ENCODE measurements around the gene TSPAN31.

Gene TSPAN31, protein sequence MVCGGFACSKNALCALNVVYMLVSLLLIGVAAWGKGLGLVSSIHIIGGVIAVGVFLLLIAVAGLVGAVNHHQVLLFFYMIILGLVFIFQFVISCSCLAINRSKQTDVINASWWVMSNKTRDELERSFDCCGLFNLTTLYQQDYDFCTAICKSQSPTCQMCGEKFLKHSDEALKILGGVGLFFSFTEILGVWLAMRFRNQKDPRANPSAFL

DNA sequence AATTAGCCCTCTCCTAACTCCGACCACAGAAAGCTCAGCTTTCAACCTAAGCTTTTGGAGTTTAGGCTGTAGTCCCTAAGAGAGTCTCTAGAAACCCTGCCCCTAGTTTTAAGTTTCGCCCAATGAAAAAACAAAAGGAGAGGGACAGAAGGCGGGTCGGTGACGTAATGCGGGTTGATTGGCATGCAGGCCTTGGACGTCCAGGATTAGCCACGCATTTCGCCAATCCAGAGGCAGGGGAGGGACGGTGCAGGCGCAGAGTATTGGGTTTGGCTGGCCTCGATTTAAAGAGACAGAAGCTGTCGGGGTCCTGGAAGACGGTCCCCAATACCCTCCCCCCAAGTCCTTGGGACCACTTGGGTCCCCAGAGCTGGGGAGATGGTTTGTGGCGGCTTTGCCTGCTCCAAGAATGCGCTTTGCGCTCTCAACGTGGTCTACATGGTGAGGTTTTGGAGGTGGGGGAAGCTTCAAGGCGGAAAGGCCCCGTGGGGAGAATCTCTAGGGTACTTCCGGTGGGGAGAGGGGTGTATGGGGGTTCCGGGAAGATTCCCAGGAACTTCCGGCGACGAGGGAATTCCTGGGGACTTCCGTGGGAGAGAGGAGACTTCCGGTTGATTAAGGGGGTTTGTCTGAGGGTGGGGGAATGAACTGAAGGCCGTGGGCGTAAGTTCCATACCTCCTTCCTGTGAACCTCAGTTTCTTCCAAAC lies at the start of gene TSPAN31:
Gene TSPAN31, plus strand, starts transcription at position 263 of the 708 bp plus-strand sequence. Its CDS starts 116 bp downstream, at position 379.
- peak within 1 kb of the TSS; percentile 80 for H3K27ac ChIP-seq (ENCODE audit: poor library complexity, severe bottlenecking)
- H3K4me1 ChIP-seq (ENCODE audit: insufficient read depth, poor library complexity, severe bottlenecking): peaks cover 9% of the 10 kb centered on the region
- peaks cover 6% of the 10 kb centered on the region for H3K27me3 ChIP-seq (ENCODE audit: insufficient read depth, poor library complexity, severe bottlenecking)
- peaks cover 38% of the 10 kb centered on the region for H3K36me3 ChIP-seq (ENCODE audit: low read depth)
- no peaks in the 10 kb centered on the region for H3K9me3 ChIP-seq (ENCODE audit: severe bottlenecking)
- DNase-seq (ENCODE audit: low spot score) (peak; percentile 98), ATAC-seq (ENCODE audit: low read depth) (peak; percentile 92)
- peak within 1 kb of the TSS; percentile 74 for H3K4me3 ChIP-seq (ENCODE audit: severe bottlenecking)
- TF ChIP-seq, protein P1, sequence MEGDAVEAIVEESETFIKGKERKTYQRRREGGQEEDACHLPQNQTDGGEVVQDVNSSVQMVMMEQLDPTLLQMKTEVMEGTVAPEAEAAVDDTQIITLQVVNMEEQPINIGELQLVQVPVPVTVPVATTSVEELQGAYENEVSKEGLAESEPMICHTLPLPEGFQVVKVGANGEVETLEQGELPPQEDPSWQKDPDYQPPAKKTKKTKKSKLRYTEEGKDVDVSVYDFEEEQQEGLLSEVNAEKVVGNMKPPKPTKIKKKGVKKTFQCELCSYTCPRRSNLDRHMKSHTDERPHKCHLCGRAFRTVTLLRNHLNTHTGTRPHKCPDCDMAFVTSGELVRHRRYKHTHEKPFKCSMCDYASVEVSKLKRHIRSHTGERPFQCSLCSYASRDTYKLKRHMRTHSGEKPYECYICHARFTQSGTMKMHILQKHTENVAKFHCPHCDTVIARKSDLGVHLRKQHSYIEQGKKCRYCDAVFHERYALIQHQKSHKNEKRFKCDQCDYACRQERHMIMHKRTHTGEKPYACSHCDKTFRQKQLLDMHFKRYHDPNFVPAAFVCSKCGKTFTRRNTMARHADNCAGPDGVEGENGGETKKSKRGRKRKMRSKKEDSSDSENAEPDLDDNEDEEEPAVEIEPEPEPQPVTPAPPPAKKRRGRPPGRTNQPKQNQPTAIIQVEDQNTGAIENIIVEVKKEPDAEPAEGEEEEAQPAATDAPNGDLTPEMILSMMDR (IDR thresholded peaks at IDR 0.05; ENCODE audit: poor library complexity, severe bottlenecking): no peak

DNA sequence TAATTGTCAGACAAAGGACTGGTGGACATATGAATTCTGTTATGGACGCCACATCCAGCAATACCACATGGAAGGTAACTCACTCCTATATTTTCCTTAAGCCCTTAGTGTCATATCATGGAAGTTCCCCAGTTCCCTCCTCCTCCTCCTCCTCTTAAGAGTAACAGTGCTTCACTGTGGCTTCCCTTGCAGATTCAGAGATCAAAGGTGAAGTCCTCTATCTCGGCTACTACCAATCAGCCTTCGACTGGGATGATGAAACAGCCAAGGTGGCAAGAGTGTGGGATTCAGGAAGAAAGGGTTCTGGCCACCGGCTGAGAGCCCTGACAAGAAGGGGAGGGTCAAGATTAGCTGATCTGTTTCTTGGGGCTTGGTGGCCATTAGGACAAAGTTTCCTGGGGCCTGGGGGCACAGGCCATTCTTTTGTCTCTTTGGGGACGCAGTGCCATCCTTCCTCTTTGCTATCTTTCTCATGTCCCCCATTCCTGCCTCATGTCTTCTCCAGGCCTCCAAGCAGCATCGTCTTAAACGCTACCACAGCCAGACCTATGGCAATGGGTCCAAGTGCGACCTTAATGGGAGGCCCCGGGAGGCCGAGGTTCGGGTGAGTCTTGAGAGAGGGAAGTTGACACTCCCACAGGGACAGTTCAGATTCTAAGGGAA lies 48.9 kb upstream of the TSPAN31 start:
- H3K4me1 ChIP-seq (ENCODE audit: insufficient read depth, poor library complexity, severe bottlenecking): no peaks in the 10 kb centered on the region
- ATAC-seq (ENCODE audit: low read depth): no peak
- TF ChIP-seq, protein P1 (IDR thresholded peaks at IDR 0.05; ENCODE audit: poor library complexity, severe bottlenecking): no peak
- H3K27me3 ChIP-seq (ENCODE audit: insufficient read depth, poor library complexity, severe bottlenecking): no peaks in the 10 kb centered on the region
- no peaks in the 10 kb centered on the region for H3K9me3 ChIP-seq (ENCODE audit: severe bottlenecking)
- no peak overlapping the region for H3K27ac ChIP-seq (ENCODE audit: poor library complexity, severe bottlenecking)
- no peak for DNase-seq (ENCODE audit: low spot score)
- no peak overlapping the region for H3K4me3 ChIP-seq (ENCODE audit: severe bottlenecking)
- H3K36me3 ChIP-seq (ENCODE audit: low read depth): peaks cover 28% of the 10 kb centered on the region

DNA sequence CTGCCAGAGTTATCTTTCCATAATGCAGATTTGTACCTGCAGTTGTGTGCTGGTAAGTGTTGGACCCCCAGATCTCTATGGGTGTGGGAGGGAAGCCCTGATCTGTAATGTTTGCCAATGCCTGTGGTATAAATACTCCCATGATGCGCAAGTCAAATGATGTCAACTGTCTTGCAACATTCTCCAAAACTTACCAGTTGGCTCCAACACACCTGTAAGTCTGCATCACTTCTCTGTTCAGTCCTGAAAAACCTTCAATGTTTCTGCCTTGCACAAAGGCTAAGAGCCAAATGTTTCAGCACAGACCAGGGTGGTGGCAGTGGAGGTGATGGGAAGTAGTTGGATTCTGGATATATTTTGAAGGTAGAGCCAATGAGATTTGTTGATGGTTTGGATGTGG lies 47.8 kb upstream of the TSPAN31 start:
- ATAC-seq (ENCODE audit: low read depth): no peak
- Histone ChIP-seq H3K36me3 (ENCODE audit: low read depth) (peaks cover 32% of the 10 kb centered on the region), H3K9me3 (ENCODE audit: severe bottlenecking) (no peaks in the 10 kb centered on the region), H3K27ac (ENCODE audit: poor library complexity, severe bottlenecking) (no peak overlapping the region), H3K4me1 (ENCODE audit: insufficient read depth, poor library complexity, severe bottlenecking) (no peaks in the 10 kb centered on the region), H3K27me3 (ENCODE audit: insufficient read depth, poor library complexity, severe bottlenecking) (no peaks in the 10 kb centered on the region), H3K4me3 (ENCODE audit: severe bottlenecking) (no peak overlapping the region)
- no peak for DNase-seq (ENCODE audit: low spot score)
- TF ChIP-seq, protein P1 (IDR thresholded peaks at IDR 0.05; ENCODE audit: poor library complexity, severe bottlenecking): no peak

DNA sequence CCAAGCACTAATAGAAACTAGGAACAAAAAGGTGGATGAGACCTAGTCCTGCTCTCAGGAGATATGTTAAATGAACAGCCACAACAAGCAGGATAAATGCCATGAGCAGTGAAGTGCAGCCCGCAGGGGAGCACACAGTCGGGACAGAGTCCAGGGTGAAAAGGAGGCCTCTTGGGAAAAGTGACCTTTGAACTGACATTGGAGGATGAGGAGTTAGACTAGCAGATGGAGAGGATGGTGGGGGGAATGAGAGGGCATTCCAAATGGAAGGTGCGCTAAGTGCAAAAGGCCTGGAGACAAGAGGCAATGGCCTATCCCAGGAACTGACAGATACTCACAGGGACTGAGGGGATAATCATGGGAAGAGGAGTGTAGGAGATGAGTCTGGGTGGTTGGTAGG lies 46.4 kb upstream of the TSPAN31 start:
- Histone ChIP-seq H3K27ac (ENCODE audit: poor library complexity, severe bottlenecking) (no peak overlapping the region), H3K27me3 (ENCODE audit: insufficient read depth, poor library complexity, severe bottlenecking) (no peaks in the 10 kb centered on the region), H3K4me3 (ENCODE audit: severe bottlenecking) (no peak overlapping the region), H3K36me3 (ENCODE audit: low read depth) (peaks cover 44% of the 10 kb centered on the region), H3K4me1 (ENCODE audit: insufficient read depth, poor library complexity, severe bottlenecking) (no peaks in the 10 kb centered on the region), H3K9me3 (ENCODE audit: severe bottlenecking) (no peaks in the 10 kb centered on the region)
- TF ChIP-seq, protein P1 (IDR thresholded peaks at IDR 0.05; ENCODE audit: poor library complexity, severe bottlenecking): no peak
- no peak for ATAC-seq (ENCODE audit: low read depth)
- no peak for DNase-seq (ENCODE audit: low spot score)

Data from RWPE2 (cell line).